Activated T-cell treated with anti-CD3 and anti-CD28 coated beads for 1 hour (primary cell): ENCODE results near the gene GYS2.
"Not testable (repeated sequence)": the region's sequence is repeated elsewhere in the genome, so short reads cannot be mapped to it uniquely, and the experiment has no call there.

Source experiments
- DNase-seq: peaks from one replicate; pipeline ENCODE4 v3.0.0-alpha.2; 2020; ENCODE audit warnings: low read depth

GYS2 gene

GRCh38 chr12:21604245-21605101, at the start of gene GYS2:
GYS2 (minus strand) TSS chr12:21604847; CDS start chr12:21604592, 255 bp downstream.
- DNase-seq = no peak

GRCh38 chr12:21651821-21652220, 47.2 kb upstream of the GYS2 start:
- no peak for DNase-seq

GRCh38 chr12:21650997-21651396, 46.4 kb upstream of the GYS2 start:
- DNase-seq = no peak

- DNase-seq = no peak
Measured at GRCh38 chr12:21649034-21649433, 44.4 kb upstream of the GYS2 start.

GRCh38 chr12:21648378-21648777, 43.7 kb upstream of the GYS2 start:
- DNase-seq = no peak

GRCh38 chr12:21647179-21647578, 42.5 kb upstream of the GYS2 start:
- DNase-seq = no peak

- not testable (repeated sequence) for DNase-seq
Measured at GRCh38 chr12:21645041-21645500, 40.4 kb upstream of the GYS2 start.

GRCh38 chr12:21644516-21644915, 39.9 kb upstream of the GYS2 start:
- no peak for DNase-seq

- DNase-seq = no peak
Measured at GRCh38 chr12:21643758-21644157, 39.1 kb upstream of the GYS2 start.

- no peak for DNase-seq
Measured at GRCh38 chr12:21642707-21643389, 38.2 kb upstream of the GYS2 start.

GRCh38 chr12:21638054-21638891, 33.6 kb upstream of the GYS2 start:
- no peak for DNase-seq

- DNase-seq = no peak
Measured at GRCh38 chr12:21634245-21634644, 29.6 kb upstream of the GYS2 start.

GRCh38 chr12:21631367-21631766, 26.7 kb upstream of the GYS2 start:
- no peak for DNase-seq

GRCh38 chr12:21627924-21628323, 23.3 kb upstream of the GYS2 start:
- DNase-seq = no peak

- no peak for DNase-seq
Measured at GRCh38 chr12:21618566-21618965, 13.9 kb upstream of the GYS2 start.

- no peak for DNase-seq
Measured at GRCh38 chr12:21617030-21617429, 12.4 kb upstream of the GYS2 start.

GRCh38 chr12:21615431-21615830, 10.8 kb upstream of the GYS2 start:
- DNase-seq = no peak

GRCh38 chr12:21614506-21614905, 9.9 kb upstream of the GYS2 start:
- DNase-seq = no peak

GRCh38 chr12:21613931-21614330, 9.3 kb upstream of the GYS2 start:
- no peak for DNase-seq

- no peak for DNase-seq
Measured at GRCh38 chr12:21608196-21608595, 3.5 kb upstream of the GYS2 start.

- DNase-seq = no peak
Measured at GRCh38 chr12:21607701-21608100, 3.1 kb upstream of the GYS2 start.

- DNase-seq = no peak
Measured at GRCh38 chr12:21606175-21606574, 1.5 kb upstream of the GYS2 start.
